Neural cell (in vitro differentiated cells): ENCODE data around the gene SH3TC1. TPM values are rescaled to one million over a fixed set of nuclear protein-coding genes. Genes with fewer than 3 reads are reported as not detected.

Experiments
- H2AFZ ChIP-seq: fragments of 200-600, 300-800 bp; sonication (generic), shearing (Covaris generic); 2 replicates; pipeline ENCODE4 v1.6.0; 2014; ENCODE audit warnings: low read depth, mild to moderate bottlenecking, antibody characterized with exemption, low read length, moderate library complexity
- H3F3A ChIP-seq: fragments of 200-600 bp; shearing (Covaris generic); 2 replicates; pipeline ENCODE4 v1.6.1; 2016; ENCODE audit warnings: mild to moderate bottlenecking, moderate library complexity, mixed read lengths, antibody characterized with exemption, low read length; ENCODE audit not compliant: insufficient read depth, poor library complexity, severe bottlenecking
- H3K27ac ChIP-seq: fragments of 200-600, 300-800 bp; sonication (generic), shearing (Covaris generic); 2 replicates; pipeline ENCODE4 v1.5.1; 2014; ENCODE audit warnings: mild to moderate bottlenecking, low read length, moderate library complexity
- H3K27me3 ChIP-seq: fragments of 300-800, 200-600 bp; sonication (generic), shearing (Covaris generic); 2 replicates; pipeline ENCODE4 v1.6.0; 2014; ENCODE audit warnings: mild to moderate bottlenecking, low read depth, low read length, moderate library complexity; ENCODE audit not compliant: insufficient read depth
- H3K36me3 ChIP-seq: fragments of 300-800, 200-600 bp; sonication (generic), shearing (Covaris generic); 2 replicates; pipeline ENCODE4 v1.5.1; 2014; ENCODE audit warnings: mild to moderate bottlenecking, antibody characterized with exemption, low read length, moderate library complexity; ENCODE audit not compliant: insufficient read depth
- H3K4me2 ChIP-seq: fragments of 300-800, 200-600 bp; sonication (generic), shearing (Covaris generic); 2 replicates; pipeline ENCODE4 v1.6.0; 2014; ENCODE audit warnings: mild to moderate bottlenecking, low read length
- H3K4me3 ChIP-seq: fragments of 300-800, 200-600 bp; sonication (generic), shearing (Covaris generic); 2 replicates; pipeline ENCODE4 v1.5.1; 2014; ENCODE audit warnings: mild to moderate bottlenecking, low read length, moderate library complexity
- H3K79me2 ChIP-seq: fragments of 200-600 bp; shearing (Covaris generic); replicated peaks from 2 replicates; pipeline ENCODE4 v1.6.0; 2014; ENCODE audit warnings: mild to moderate bottlenecking, low read length, moderate library complexity; ENCODE audit not compliant: insufficient read depth
- H3K9ac ChIP-seq: fragments of 300-800, 200-600 bp; sonication (generic), shearing (Covaris generic); 2 replicates; pipeline ENCODE4 v1.6.1; 2016; ENCODE audit warnings: mild to moderate bottlenecking, low read length, mixed read lengths
- H3K9me2 ChIP-seq: fragments of 200-600 bp; shearing (Covaris generic); 2 replicates; pipeline ENCODE4 v1.6.1; 2016; ENCODE audit warnings: mild to moderate bottlenecking, low read length, mixed read lengths; ENCODE audit not compliant: insufficient read depth
- H3K9me3 ChIP-seq: fragments of 200-600, 300-800 bp; sonication (generic), shearing (Covaris generic); 2 replicates; pipeline ENCODE4 v1.6.1; 2016; ENCODE audit warnings: mild to moderate bottlenecking, mixed run types, low read length, moderate library complexity, mixed read lengths
- H4K20me1 ChIP-seq: fragments of 200-600 bp; shearing (Covaris generic); 2 replicates; pipeline ENCODE4 v1.6.1; 2016; ENCODE audit warnings: mild to moderate bottlenecking, mixed run types; ENCODE audit not compliant: insufficient read depth
- CTCF ChIP-seq: fragments of 450-650 bp; IDR thresholded peaks from 2 replicates; pipeline ENCODE4 v1.5.1; 2014; ENCODE audit warnings: antibody characterized with exemption, mild to moderate bottlenecking, moderate library complexity; ENCODE audit not compliant: poor library complexity, severe bottlenecking
- EP300 ChIP-seq: fragments of 450-650 bp; conservative IDR thresholded peaks from 2 replicates; pipeline ENCODE4 v1.6.1; 2014; ENCODE audit warnings: antibody characterized with exemption, mild to moderate bottlenecking, moderate library complexity; ENCODE audit not compliant: poor library complexity, severe bottlenecking
- EZH2 ChIP-seq: fragments of 200-600, 300-800 bp; shearing (Covaris generic), sonication (generic); IDR thresholded peaks from 2 replicates; pipeline ENCODE4 v1.6.1; 2014; ENCODE audit warnings: antibody characterized with exemption, low read length, borderline replicate concordance, mild to moderate bottlenecking; ENCODE audit not compliant: insufficient read depth, poor library complexity, severe bottlenecking
- MXI1 ChIP-seq: fragments of 450-650 bp; conservative IDR thresholded peaks from 2 replicates; pipeline ENCODE4 v1.6.1; 2014; ENCODE audit warnings: antibody characterized with exemption, mild to moderate bottlenecking; ENCODE audit not compliant: poor library complexity, severe bottlenecking
- POLR2AphosphoS5 ChIP-seq: IDR thresholded peaks from 2 replicates; pipeline ENCODE4 v1.6.1; 2012
- RAD21 ChIP-seq: fragments of 450-650 bp; conservative IDR thresholded peaks from 2 replicates; pipeline ENCODE4 v1.6.1; 2014; ENCODE audit warnings: antibody characterized with exemption, mild to moderate bottlenecking, moderate library complexity
- REST ChIP-seq: IDR thresholded peaks from 2 replicates; pipeline ENCODE4 v1.6.1; 2012; ENCODE audit warnings: borderline replicate concordance
- SMC3 ChIP-seq: fragments of 450-650 bp; conservative IDR thresholded peaks from 2 replicates; pipeline ENCODE4 v1.6.1; 2014; ENCODE audit warnings: antibody characterized with exemption, mild to moderate bottlenecking, moderate library complexity; ENCODE audit not compliant: poor library complexity
- TAF1 ChIP-seq: IDR thresholded peaks from 2 replicates; pipeline ENCODE4 v1.6.1; 2012; ENCODE audit warnings: low read depth
- polyA plus RNA-seq: library from polyadenylated mRNA; depleted of rRNA; stranded (reverse); fragments of >200 nt; gene quantifications from 2 replicates; pipeline ENCODE4 v1.2.3, GENCODE V29; 2014

Gene SH3TC1
- polyA plus RNA-seq, 1 donor from 2014 or later = not detected

GRCh38 chr4:8254076-8254475 is 55.0 kb downstream of the SH3TC1 start:
- Histone ChIP-seq H4K20me1 (no peaks in the 10 kb centered on the region), H3K9ac (no peak overlapping the region), H3K27me3 (no peaks in the 10 kb centered on the region), H3F3A (no peaks in the 10 kb centered on the region), H2AFZ (no peak overlapping the region), H3K27ac (no peak overlapping the region), H3K4me2 (no peak overlapping the region), H3K9me3 (no peaks in the 10 kb centered on the region), H3K4me3 (no peak overlapping the region), H3K79me2 (no peaks in the 10 kb centered on the region), H3K9me2 (no peaks in the 10 kb centered on the region), H3K36me3 (no peaks in the 10 kb centered on the region)
- TF ChIP-seq MXI1 (no peak), TAF1 (no peak), EZH2 (no peak), RAD21 (no peak), SMC3 (no peak), EP300 (no peak), REST (no peak), POLR2AphosphoS5 (no peak), CTCF (no peak)

GRCh38 chr4:8255698-8256441 is 56.8 kb downstream of the SH3TC1 start:
- Histone ChIP-seq H3K4me2 (no peak overlapping the region), H3K4me3 (no peak overlapping the region), H4K20me1 (no peaks in the 10 kb centered on the region), H3K9me2 (no peaks in the 10 kb centered on the region), H3F3A (no peaks in the 10 kb centered on the region), H3K9ac (no peak overlapping the region), H3K27ac (no peak overlapping the region), H3K9me3 (no peaks in the 10 kb centered on the region), H3K36me3 (no peaks in the 10 kb centered on the region), H3K79me2 (no peaks in the 10 kb centered on the region), H3K27me3 (no peaks in the 10 kb centered on the region), H2AFZ (no peak overlapping the region)
- TF ChIP-seq EP300 (no peak), TAF1 (no peak), EZH2 (no peak), POLR2AphosphoS5 (no peak), CTCF (no peak), SMC3 (no peak), MXI1 (no peak), RAD21 (no peak), REST (no peak)
